Mucosa of stomach (tissue), 1 donor: ENCODE results near the gene ASIC1.
A peak's percentile ranks its signal among the peaks of the same experiment; 100 is the strongest.

Experiments used
- H3K27me3 ChIP-seq: one replicate; pipeline ENCODE4 v1.7.0; 2013; ENCODE audit warnings: mild to moderate bottlenecking, low read length; ENCODE audit not compliant: control insufficient read depth, insufficient read depth
- H3K36me3 ChIP-seq: one replicate; pipeline ENCODE4 v1.7.0; 2013; ENCODE audit warnings: low read length; ENCODE audit not compliant: control insufficient read depth, insufficient read depth
- H3K4me1 ChIP-seq: one replicate; pipeline ENCODE4 v1.7.0; 2013; ENCODE audit warnings: mild to moderate bottlenecking, low read length; ENCODE audit not compliant: control insufficient read depth, insufficient read depth
- H3K4me3 ChIP-seq: one replicate; pipeline ENCODE4 v1.7.0; 2013; ENCODE audit warnings: low read length
- H3K9ac ChIP-seq: one replicate; pipeline ENCODE4 v1.7.0; 2013; ENCODE audit warnings: mild to moderate bottlenecking, low read length, moderate library complexity
- H3K9me3 ChIP-seq: one replicate; pipeline ENCODE4 v1.7.0; 2013; ENCODE audit warnings: mild to moderate bottlenecking, low read length, moderate library complexity; ENCODE audit not compliant: control insufficient read depth
- donor health status: Pancreatic carcinoma.

ASIC1 gene

DNA sequence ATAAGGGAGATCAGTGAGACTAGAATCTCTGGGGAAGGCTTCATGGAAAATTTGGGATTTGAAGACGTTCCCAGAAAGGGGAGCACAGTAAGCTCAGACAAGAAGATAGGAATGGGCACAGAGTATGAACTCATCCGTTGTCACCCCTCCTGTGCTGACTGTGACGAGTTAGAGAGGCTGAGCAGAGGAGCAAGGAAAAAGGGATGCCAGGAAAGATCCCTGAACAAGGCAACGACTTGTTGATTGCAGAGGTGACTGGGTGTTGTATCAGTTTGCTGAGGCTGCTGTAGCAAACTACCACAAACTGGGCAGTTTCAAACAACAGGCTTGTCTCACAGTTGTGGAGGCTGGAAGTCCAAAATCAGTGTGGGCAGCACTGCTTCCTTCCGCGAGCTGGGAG is 40.6 kb downstream of the ASIC1 start:
- H3K36me3 ChIP-seq: peaks cover 14% of the 10 kb centered on the region
- H3K4me3 ChIP-seq: no peak overlapping the region
- H3K9me3 ChIP-seq: no peaks in the 10 kb centered on the region
- H3K4me1 ChIP-seq: no peaks in the 10 kb centered on the region
- H3K27me3 ChIP-seq: no peaks in the 10 kb centered on the region
- H3K9ac ChIP-seq: no peak overlapping the region

DNA sequence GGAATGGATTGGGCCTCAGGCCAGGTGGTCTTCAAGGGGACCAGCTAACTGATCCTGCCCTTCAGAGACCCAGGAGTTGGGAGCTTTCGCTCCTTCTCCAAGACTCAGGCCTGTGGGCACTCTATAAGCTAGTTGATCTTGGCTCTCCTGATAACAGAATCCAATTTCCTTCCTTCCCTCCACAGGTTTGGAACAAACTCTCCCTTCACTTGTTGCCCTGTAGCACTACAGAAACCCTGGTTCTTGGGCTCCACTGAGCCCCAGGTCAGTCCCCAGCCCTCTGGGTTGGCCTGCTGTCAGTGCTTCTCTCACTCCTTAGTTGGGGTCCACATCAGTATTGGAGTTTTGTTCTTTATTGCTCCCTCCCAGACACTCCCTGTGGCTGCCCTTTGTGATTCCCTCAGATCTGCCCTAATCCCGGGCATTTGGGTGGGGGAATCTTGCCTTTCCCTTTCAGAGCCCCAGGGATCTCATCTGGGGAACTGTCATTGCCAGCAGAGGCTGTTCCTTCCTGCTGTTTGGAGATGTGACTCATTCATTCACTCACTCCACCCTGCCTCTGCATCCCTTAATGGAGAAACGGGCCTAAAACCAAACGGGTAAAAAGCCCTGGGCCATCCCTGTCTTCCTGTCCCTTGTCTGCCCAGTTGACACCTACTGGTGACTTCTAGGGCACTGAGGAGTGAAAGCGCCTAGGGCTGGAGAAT is 42.1 kb downstream of the ASIC1 start:
- Histone ChIP-seq H3K4me1 (peaks cover 14% of the 10 kb centered on the region), H3K36me3 (peaks cover 14% of the 10 kb centered on the region), H3K9me3 (no peaks in the 10 kb centered on the region), H3K9ac (no peak overlapping the region), H3K27me3 (no peaks in the 10 kb centered on the region), H3K4me3 (no peak overlapping the region)

DNA sequence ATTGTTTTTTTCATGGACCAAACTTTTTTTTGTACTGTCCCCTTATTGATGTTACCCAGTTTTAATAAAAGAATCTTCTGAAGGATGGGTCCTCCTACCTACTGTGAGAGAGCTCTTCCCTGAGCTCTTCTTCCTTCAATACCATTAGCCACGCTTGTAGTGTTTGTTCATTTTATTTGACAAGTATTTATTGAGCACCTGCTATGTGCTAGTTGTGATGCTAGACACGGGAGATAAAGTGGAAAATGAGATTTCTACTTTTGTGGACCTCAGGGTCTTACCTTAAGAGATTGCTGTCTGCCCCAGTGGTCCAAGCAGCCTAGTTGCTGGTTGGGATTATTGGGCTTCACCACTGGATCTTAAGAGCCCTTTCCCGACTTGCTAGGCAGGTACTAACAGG is 43.2 kb downstream of the ASIC1 start:
- no peaks in the 10 kb centered on the region for H3K9me3 ChIP-seq
- peaks cover 13% of the 10 kb centered on the region for H3K36me3 ChIP-seq
- peaks cover 16% of the 10 kb centered on the region for H3K4me1 ChIP-seq
- no peaks in the 10 kb centered on the region for H3K27me3 ChIP-seq
- H3K9ac ChIP-seq: no peak overlapping the region
- H3K4me3 ChIP-seq: no peak overlapping the region

DNA sequence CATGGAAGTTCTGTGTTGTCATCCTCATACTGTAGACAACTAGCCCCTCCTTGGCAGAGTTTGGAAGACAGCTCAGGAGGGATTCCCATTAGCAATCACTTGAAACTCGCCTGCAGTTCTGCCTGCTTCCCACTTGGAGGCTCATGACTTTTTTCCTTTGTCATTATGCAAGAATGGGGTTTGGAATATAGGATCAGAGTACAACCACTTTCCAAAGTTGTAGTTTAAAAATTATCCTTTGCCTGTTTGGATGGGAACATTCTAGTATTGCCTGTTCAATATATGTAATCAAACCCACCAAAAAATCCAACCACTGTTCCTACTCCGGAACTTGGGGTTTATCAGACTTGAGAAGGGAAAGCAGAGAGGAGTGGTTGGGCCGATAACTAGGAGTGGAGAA is 44.3 kb downstream of the ASIC1 start:
- Histone ChIP-seq H3K4me3 (no peak overlapping the region), H3K9ac (no peak overlapping the region), H3K27me3 (no peaks in the 10 kb centered on the region), H3K9me3 (no peaks in the 10 kb centered on the region), H3K4me1 (peaks cover 16% of the 10 kb centered on the region), H3K36me3 (peaks cover 5% of the 10 kb centered on the region)

DNA sequence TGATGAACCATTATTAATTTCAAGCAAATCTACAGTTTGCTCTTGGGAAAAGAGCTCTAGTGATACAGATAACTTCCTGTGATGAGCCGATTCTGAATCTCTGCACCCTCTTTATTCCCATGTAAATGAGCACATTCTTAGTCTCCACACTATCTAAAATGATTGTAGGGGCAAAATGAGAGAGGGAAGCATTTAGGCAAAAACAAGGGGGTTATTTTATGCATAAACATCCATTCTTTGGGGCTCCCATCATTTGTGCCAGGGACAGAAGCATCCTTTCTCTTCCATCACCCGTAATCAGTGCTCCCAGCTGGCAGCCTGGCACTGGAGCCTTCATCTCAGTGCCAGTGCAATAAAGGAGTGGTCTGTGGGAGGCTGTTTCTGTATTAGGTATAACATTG is 44.7 kb downstream of the ASIC1 start:
- no peaks in the 10 kb centered on the region for H3K9me3 ChIP-seq
- peaks cover under 1% of the 10 kb centered on the region for H3K36me3 ChIP-seq
- H3K4me1 ChIP-seq: peaks cover 16% of the 10 kb centered on the region
- no peak overlapping the region for H3K9ac ChIP-seq
- H3K4me3 ChIP-seq: no peak overlapping the region
- H3K27me3 ChIP-seq: no peaks in the 10 kb centered on the region

DNA sequence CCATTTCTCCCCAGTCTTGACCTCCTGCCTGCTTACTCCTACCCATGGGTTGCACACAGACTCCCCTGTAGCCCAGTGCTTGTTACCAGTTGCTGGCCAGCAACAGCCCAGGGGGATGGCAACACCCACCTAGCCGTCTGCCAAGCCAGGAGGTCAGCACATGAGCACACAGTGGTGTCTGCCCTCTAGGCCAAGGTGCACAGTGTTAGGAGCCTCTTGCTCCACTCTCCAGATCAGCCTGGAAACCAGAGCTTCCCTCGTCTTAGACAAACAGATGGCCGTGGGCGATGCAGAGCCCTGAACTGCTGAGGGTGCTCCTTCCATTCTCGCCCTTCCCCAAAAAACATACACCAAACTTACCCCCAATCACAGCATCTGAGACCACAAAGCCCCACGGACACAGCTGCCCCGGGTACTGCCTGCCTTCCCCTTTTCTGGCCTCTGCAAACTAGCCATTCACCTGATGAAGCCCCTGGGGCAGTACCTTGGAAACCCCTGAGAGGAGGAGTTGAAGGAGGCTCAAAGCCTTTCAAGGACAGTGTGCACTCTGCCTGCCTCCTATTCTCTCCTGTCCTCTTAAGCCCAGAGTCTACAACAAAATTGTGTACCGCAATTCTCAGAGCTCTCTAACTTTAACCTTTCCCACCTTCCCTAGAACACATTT is 45.4 kb downstream of the ASIC1 start:
- no peaks in the 10 kb centered on the region for H3K9me3 ChIP-seq

DNA sequence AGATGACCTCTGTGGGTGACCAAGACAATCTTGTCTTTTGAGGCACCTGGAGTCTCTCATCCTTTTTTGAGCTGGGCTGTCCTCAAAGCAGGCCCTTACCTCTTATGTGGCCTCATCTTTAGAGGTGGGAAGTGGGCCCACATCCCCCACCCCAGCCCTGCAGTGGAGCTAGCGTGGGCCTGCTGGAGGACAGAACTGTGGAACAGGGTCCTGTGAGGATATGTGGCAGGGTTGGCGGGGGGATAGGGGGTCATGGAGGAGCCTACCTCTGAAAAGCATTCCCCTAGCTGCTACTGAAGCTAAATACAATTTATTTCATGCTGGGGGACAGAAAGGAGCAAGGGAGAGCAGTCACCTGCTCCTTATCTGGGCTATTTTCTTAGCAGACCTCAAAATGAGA is 46.0 kb downstream of the ASIC1 start:
- Histone ChIP-seq H3K27me3 (no peaks in the 10 kb centered on the region), H3K4me1 (peaks cover 19% of the 10 kb centered on the region), H3K9ac (peak overlapping the region; percentile 33), H3K36me3 (no peaks in the 10 kb centered on the region), H3K4me3 (no peak overlapping the region), H3K9me3 (no peaks in the 10 kb centered on the region)

More for the DNA sequence above, 45.4 kb downstream of the ASIC1 start:
- no peak overlapping the region for H3K9ac ChIP-seq
- no peaks in the 10 kb centered on the region for H3K27me3 ChIP-seq
- H3K36me3 ChIP-seq: no peaks in the 10 kb centered on the region
- H3K4me3 ChIP-seq: no peak overlapping the region
- H3K4me1 ChIP-seq: peaks cover 16% of the 10 kb centered on the region

DNA sequence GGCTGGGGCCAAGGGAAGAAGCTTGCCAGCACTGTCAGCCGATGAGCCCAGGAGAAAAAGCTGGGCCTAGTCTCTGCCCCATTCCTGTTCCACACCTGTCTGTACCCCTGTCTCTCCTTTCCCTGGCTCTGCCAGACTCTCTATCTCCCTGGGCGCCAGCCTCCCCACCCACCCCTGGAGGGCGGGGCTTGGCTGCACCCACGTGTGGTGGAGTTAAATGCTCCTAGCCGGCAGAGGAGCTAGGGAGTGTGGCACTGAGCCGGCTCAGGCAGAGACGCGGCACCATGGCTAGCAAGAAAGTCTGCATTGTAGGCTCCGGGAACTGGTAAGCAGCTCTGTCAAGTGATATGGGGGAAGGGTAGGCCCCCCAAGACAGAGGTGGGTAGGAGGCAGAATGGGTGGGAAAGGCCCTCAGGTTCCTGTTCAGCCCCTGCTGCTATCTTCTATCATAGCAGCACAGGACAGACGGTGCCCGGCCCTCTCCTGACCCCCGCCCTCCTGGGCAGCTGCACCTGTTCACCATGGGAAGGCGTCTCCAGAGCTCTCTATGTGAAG is 46.4 kb downstream of the ASIC1 start, which contains the start of gene GPD1:
GPD1 (plus strand) TSS at position 242 of the 555 bp plus-strand sequence; CDS start at position 285, 43 bp downstream.
- Histone ChIP-seq H3K9me3 (no peaks in the 10 kb centered on the region), H3K36me3 (no peaks in the 10 kb centered on the region), H3K4me3 (peak within 1 kb of the TSS; percentile 6), H3K27me3 (no peaks in the 10 kb centered on the region), H3K4me1 (peaks cover 24% of the 10 kb centered on the region), H3K9ac (peak within 1 kb of the TSS; percentile 33)

DNA sequence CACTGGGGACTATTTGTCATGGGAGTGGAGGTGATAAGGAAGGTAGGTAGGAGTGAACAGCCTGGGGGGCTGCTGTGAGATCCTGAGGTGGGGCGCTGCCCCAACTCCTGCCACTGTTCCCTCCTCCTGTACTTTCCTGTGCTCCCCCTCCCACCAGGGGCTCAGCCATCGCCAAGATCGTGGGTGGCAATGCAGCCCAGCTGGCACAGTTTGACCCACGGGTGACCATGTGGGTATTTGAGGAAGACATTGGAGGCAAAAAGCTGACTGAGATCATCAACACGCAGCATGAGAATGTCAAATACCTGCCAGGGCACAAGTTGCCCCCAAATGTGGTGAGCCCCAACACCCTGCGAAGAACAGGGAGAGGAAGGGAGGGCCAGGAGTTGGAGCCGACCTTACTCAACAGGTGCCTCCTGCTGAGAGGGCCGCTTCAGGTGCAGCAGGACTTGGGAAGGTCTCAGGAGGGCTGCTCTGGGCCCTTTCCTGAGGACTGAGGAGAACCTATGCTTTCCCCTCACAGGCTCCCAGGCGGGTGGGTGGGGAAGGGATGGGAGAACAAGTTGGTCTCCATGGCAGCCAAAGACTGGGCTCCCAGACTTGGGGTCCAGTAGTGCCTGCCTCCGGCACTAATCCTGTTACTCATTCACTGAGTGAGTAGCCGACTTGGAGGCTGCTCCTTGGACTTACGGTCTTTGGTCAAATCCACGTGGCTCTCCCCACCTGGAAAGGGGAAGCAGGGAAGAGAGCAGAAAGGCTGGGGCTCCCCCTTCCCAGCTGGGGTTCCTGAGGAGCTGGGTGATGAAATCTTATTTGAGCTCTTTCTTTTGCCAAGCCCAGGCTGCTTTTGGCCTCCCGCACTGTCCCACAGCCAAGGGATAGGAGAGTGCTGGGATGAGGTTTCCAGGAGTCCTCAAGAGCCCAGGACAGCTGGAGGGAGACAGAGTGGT is 47.3 kb downstream of the ASIC1 start:
- Histone ChIP-seq H3K4me1 (peaks cover 32% of the 10 kb centered on the region), H3K9me3 (no peaks in the 10 kb centered on the region), H3K27me3 (no peaks in the 10 kb centered on the region), H3K4me3 (peak overlapping the region; percentile 6), H3K36me3 (no peaks in the 10 kb centered on the region), H3K9ac (peak overlapping the region; percentile 13)

DNA sequence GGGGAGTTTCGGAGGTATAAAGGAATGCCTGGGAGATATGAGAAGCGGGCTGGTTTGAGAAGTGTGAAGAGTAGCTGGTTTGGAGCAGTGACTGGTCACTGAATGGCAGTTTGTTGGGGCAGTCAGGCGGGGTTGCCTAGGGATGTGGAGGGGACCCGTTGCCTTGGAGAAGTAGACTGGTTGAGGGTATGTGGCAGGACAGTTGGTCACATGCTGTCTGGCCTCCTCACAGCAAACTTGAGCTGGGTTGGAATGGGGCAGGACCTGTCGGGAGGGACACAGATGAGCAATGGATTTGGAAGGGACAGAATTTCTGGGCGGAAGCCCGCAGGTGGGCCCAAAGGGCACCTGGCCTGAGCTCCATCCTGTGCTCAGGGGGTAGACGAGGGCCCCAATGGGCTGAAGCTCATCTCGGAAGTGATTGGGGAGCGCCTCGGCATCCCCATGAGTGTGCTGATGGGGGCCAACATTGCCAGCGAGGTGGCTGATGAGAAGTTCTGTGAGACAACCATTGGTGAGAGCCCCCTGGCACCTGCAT is 48.6 kb downstream of the ASIC1 start:
- H3K9me3 ChIP-seq: no peaks in the 10 kb centered on the region
- no peaks in the 10 kb centered on the region for H3K36me3 ChIP-seq
- H3K4me3 ChIP-seq: no peak overlapping the region
- peaks cover 45% of the 10 kb centered on the region for H3K4me1 ChIP-seq
- H3K27me3 ChIP-seq: no peaks in the 10 kb centered on the region
- no peak overlapping the region for H3K9ac ChIP-seq

DNA sequence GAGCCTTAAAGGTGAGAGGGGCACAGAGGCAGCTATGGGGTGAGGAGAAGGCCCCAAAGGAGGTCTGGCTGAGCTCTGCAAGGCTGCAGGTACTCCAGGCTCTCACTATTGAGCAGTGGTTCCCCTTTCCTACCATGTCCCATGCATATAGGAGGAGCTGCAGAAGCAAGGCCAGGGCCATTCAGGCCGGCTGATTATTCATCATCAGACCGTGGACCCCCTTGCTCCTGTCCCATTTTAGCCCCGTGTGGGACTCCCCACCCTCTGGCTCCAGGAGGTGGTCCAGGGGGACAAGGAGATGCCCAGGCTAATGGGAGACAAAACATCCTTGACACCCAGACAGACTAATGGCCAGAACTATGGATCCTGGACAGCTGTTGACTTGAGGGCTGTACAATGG is 49.5 kb downstream of the ASIC1 start:
- Histone ChIP-seq H3K4me3 (no peak overlapping the region), H3K4me1 (peaks cover 50% of the 10 kb centered on the region), H3K9ac (no peak overlapping the region), H3K36me3 (no peaks in the 10 kb centered on the region), H3K9me3 (no peaks in the 10 kb centered on the region), H3K27me3 (no peaks in the 10 kb centered on the region)
